GM13976 (cell line): ENCODE measurements around the gene LGALS13.
"Not testable (repeated sequence)": the region's sequence is repeated elsewhere in the genome, so short reads cannot be mapped to it uniquely, and the experiment has no call there.

ENCODE experiments used
- DNase-seq: peaks from one replicate; pipeline ENCODE4 v3.0.0; 2012; ENCODE audit warnings: low spot score
- CTCF ChIP-seq: IDR thresholded peaks from 2 replicates; pipeline ENCODE4 v1.5.1; 2012; ENCODE audit warnings: borderline replicate concordance, mild to moderate bottlenecking; ENCODE audit not compliant: insufficient read depth; ENCODE audit errors: extremely low read depth, missing control alignments, control extremely low read depth
- in situ Hi-C: fragments of 300-500 bp; cut with MboI; formaldehyde crosslinking; loops from one replicate; pipeline ENCODE4 v1.12.0; 2022; ENCODE audit warnings: low sequenced_read_pairs, mixed read lengths, inconsistent platforms; ENCODE audit not compliant: unreplicated experiment

Gene LGALS13

DNA sequence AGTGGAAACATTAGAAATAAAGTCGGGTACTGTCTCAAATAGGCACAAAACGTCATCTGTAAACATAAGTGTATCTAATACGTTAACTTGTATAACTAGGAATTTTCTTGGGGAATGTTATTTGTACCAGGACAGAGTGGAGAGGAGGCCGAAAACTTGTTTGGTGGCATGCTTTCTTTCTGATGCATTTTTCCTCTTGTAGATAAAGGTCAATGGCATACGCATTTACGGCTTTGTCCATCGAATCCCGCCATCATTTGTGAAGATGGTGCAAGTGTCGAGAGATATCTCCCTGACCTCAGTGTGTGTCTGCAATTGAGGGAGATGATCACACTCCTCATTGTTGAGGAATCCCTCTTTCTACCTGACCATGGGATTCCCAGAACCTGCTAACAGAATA, 4.7 kb downstream of the LGALS13 start:
- no peak for DNase-seq
- in situ Hi-C loops = no loop called here
- no peak for TF ChIP-seq CTCF

DNA sequence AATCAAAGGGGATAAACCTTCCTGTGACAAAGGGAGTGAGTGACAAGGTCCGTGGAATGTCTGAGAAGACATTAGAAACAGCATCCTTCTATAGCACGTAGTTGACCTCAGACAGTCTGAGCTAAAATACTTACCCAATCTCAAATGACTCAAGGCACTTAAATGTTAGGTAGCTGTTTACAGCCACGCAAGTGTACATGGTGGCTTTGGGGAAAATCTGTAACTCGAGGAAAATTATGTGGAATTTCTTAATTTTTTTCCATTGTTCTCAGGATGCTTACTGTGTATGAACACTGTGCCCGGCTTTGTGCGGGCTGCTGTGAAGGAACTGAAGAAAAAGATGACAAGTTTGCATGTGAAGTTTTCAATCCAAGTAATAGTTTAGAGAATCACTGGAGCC, 5.2 kb downstream of the LGALS13 start:
- TF ChIP-seq CTCF = no peak
- DNase-seq = no peak
- in situ Hi-C loops = no loop called here

DNA sequence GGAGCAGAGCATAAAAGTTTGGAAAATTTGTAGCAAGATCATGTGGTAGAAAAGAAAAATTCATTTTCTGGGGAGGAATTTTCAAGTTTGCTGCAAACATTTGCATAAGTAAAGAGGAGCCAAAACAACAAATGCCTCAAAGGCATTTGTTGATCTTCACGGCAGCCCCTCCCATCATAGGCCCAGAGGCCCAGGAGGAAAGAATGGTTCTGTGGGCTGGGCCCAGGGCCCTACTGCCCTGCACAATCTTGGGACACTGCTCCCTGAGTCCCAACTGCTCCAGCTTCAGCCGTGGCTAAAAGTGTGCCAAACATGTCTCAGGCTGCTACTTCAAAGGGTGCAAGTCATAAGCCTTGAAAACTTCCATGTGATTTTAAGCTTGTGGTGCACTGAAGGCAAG, 11.3 kb downstream of the LGALS13 start:
- no peak for TF ChIP-seq CTCF
- no peak for DNase-seq
- in situ Hi-C loops = no loop called here

DNA sequence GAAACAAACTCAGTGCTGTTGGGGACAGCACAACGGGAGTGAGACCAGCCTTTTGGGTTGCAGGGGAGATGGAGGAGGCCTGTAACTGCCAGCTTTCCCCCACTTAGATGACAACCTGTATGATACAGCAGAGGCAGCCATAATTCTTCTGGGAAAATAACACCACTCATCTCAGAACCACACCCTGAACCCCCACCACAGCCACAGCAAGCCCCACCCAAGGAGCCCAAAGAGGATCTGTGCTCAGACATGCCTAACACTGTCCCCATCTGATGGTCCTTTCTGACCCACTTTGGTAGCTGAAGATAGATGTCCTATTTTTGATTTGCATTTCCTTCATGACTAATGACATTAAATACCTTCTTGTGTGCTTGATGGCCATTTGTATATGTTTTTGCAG, 15.4 kb downstream of the LGALS13 start:
- in situ Hi-C loops = no loop called here
- TF ChIP-seq CTCF = no peak
- DNase-seq = no peak

DNA sequence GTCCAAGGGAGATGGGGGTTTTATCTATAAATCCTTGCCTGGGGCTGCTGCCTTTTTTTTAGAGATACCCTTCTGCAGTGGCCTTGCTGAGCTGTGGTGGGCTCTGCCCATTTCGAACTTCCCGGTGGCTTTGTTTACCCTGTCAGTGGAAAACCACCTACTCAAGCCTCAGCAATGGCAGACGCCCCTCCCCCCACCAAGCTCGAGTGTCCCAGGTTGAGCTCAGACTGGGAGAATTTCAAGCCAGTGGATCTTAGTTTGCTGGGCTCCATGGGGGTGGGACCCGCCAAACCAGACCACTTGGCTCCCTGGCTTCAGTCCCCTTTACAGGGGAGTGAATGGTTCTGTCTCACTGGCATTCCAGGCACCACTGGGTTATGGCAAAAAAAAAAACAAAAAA, 21.6 kb downstream of the LGALS13 start:
- in situ Hi-C loops = no loop called here
- no peak for TF ChIP-seq CTCF
- DNase-seq = no peak

- peak; percentile 14 for TF ChIP-seq CTCF
- DNase-seq, in situ Hi-C loops: not testable (repeated sequence)
Measured at GRCh38 chr19:39627631-39628030, 25.3 kb downstream of the LGALS13 start.

DNA sequence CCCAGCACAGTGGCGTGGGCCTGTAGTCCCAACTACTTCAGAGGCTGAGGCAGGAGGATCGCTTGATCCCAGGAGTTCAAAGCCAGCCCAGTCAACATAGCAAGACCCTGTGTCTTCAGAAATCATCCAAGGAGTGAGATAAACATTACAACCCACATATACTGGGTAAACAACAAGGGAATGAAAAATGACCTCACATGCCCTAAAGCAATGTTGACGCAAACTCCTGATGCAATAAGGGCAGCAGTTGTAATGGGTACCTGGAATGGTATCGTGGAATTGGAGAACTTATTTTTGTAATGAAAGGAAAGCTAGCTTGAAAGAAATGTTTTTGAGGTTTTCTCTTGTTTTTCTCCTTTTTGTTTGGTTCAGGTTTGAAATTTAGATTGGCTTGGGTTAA, 28.9 kb downstream of the LGALS13 start:
- no peak for DNase-seq
- no peak for TF ChIP-seq CTCF

More for the DNA sequence above, 28.9 kb downstream of the LGALS13 start:
- in situ Hi-C loops = no loop called here
